Measurements from ENCODE around the gene SNAP91. TPM values are rescaled to one million over a fixed set of nuclear protein-coding genes. Genes with fewer than 3 reads are reported as not detected.
A peak's percentile ranks its signal among the peaks of the same experiment; 100 is the strongest.

Gene SNAP91
- polyA plus RNA-seq, 1 donor (not counting 4 experiments of a cell fraction or from before 2014, with no cell fraction given), result not detected

GRCh38 chr6:83518816-83519480 is 190.0 kb downstream of the SNAP91 start:
- dilution Hi-C loops (cut with MboI; ENCODE audit: extremely low pct_ligation_motif_present, low sequenced_read_pairs), result loop anchor here (25.0 kb wide), 1 partner anchor 107 kb away; no protein-coding TSS in a partner anchor
- H3K4me2 ChIP-seq (ENCODE audit: control insufficient read depth, extremely low read depth, insufficient read depth, low read depth, low read length), result no peak overlapping the region
- peaks cover 4% of the 10 kb centered on the region for H3K27me3 ChIP-seq (ENCODE audit: control insufficient read depth, extremely low read depth, insufficient read depth, low read length)
- no peak for DNase-seq (ENCODE audit: low read depth, low spot score)
- no peak overlapping the region for H2AFZ ChIP-seq (ENCODE audit: control insufficient read depth, low read length)
- no peak overlapping the region for H3K9ac ChIP-seq (ENCODE audit: control insufficient read depth, extremely low read depth, insufficient read depth, low read length)
- H4K20me1 ChIP-seq (ENCODE audit: control insufficient read depth, extremely low read depth, insufficient read depth, low read length), result no peaks in the 10 kb centered on the region
- no peaks in the 10 kb centered on the region for H3K36me3 ChIP-seq (ENCODE audit: control insufficient read depth in 2 of 2, extremely low read depth in 1 of 2, insufficient read depth in 2 of 2, low read length in 2 of 2)
- no peaks in the 10 kb centered on the region for H3K79me2 ChIP-seq (ENCODE audit: control insufficient read depth, insufficient read depth, low read length)
- no peaks in the 10 kb centered on the region for H3K4me1 ChIP-seq (ENCODE audit: control insufficient read depth, extremely low read depth, insufficient read depth, low read length)
- no peak overlapping the region for H3K4me3 ChIP-seq (ENCODE audit: control insufficient read depth in 2 of 3, extremely low read depth in 1 of 3, insufficient read depth in 2 of 3, low read depth in 1 of 3, low read length in 3 of 3)
- TF ChIP-seq CTCF (optimal IDR thresholded peaks at IDR 0.05 in 1 of 3, IDR thresholded peaks at IDR 0.05 in 1 of 3, conservative IDR thresholded peaks at IDR 0.05 in 1 of 3; ENCODE audit: extremely low read depth in 1 of 3, insufficient read depth in 2 of 3, low read length in 3 of 3) (peak in 1 of 3 experiments; percentile 36), EZH2 (IDR thresholded peaks at IDR 0.05; ENCODE audit: low read length) (no peak)
- FAIRE-seq, result no peak
- no peaks in the 10 kb centered on the region for H3K9me3 ChIP-seq (ENCODE audit: control insufficient read depth, low read depth, low read length)
- H3K27ac ChIP-seq (ENCODE audit: control insufficient read depth, insufficient read depth, low read length), result no peak overlapping the region
- H3K9me1 ChIP-seq (ENCODE audit: control insufficient read depth, extremely low read depth, insufficient read depth, low read length), result no peaks in the 10 kb centered on the region

- Histone ChIP-seq H3K36me3 (ENCODE audit: control insufficient read depth in 2 of 2, extremely low read depth in 1 of 2, insufficient read depth in 2 of 2, low read length in 2 of 2) (no peaks in the 10 kb centered on the region), H2AFZ (ENCODE audit: control insufficient read depth, low read length) (no peak overlapping the region), H3K27me3 (ENCODE audit: control insufficient read depth, extremely low read depth, insufficient read depth, low read length) (no peaks in the 10 kb centered on the region), H4K20me1 (ENCODE audit: control insufficient read depth, extremely low read depth, insufficient read depth, low read length) (no peaks in the 10 kb centered on the region), H3K4me3 (ENCODE audit: control insufficient read depth in 2 of 3, extremely low read depth in 1 of 3, insufficient read depth in 2 of 3, low read depth in 1 of 3, low read length in 3 of 3) (no peak overlapping the region), H3K4me2 (ENCODE audit: control insufficient read depth, extremely low read depth, insufficient read depth, low read depth, low read length) (no peak overlapping the region), H3K79me2 (ENCODE audit: control insufficient read depth, insufficient read depth, low read length) (no peaks in the 10 kb centered on the region), H3K27ac (ENCODE audit: control insufficient read depth, insufficient read depth, low read length) (no peak overlapping the region), H3K9me3 (ENCODE audit: control insufficient read depth, low read depth, low read length) (no peaks in the 10 kb centered on the region), H3K4me1 (ENCODE audit: control insufficient read depth, extremely low read depth, insufficient read depth, low read length) (no peaks in the 10 kb centered on the region), H3K9ac (ENCODE audit: control insufficient read depth, extremely low read depth, insufficient read depth, low read length) (no peak overlapping the region), H3K9me1 (ENCODE audit: control insufficient read depth, extremely low read depth, insufficient read depth, low read length) (no peaks in the 10 kb centered on the region)
- dilution Hi-C loops (cut with MboI; ENCODE audit: extremely low pct_ligation_motif_present, low sequenced_read_pairs), result loop anchor here (25.0 kb wide), 1 partner anchor 105 kb away; no protein-coding TSS in a partner anchor
- DNase-seq (ENCODE audit: low read depth, low spot score), result no peak
- FAIRE-seq, result no peak
- TF ChIP-seq CTCF (optimal IDR thresholded peaks at IDR 0.05 in 1 of 3, IDR thresholded peaks at IDR 0.05 in 1 of 3, conservative IDR thresholded peaks at IDR 0.05 in 1 of 3; ENCODE audit: extremely low read depth in 1 of 3, insufficient read depth in 2 of 3, low read length in 3 of 3), result no peak
- TF ChIP-seq EZH2 (IDR thresholded peaks at IDR 0.05; ENCODE audit: low read length), result no peak
Measured at GRCh38 chr6:83517500-83517899, 191.4 kb downstream of the SNAP91 start.
